CD4-positive, alpha-beta T cell treated with Interleukin-15 for 4 hours (primary cell): ENCODE data around the gene SPDYE1.

Experiments
- DNase-seq: peaks from one replicate; pipeline ENCODE4 v3.0.0-alpha.2; 2020; ENCODE audit warnings: low spot score

Gene SPDYE1

DNA sequence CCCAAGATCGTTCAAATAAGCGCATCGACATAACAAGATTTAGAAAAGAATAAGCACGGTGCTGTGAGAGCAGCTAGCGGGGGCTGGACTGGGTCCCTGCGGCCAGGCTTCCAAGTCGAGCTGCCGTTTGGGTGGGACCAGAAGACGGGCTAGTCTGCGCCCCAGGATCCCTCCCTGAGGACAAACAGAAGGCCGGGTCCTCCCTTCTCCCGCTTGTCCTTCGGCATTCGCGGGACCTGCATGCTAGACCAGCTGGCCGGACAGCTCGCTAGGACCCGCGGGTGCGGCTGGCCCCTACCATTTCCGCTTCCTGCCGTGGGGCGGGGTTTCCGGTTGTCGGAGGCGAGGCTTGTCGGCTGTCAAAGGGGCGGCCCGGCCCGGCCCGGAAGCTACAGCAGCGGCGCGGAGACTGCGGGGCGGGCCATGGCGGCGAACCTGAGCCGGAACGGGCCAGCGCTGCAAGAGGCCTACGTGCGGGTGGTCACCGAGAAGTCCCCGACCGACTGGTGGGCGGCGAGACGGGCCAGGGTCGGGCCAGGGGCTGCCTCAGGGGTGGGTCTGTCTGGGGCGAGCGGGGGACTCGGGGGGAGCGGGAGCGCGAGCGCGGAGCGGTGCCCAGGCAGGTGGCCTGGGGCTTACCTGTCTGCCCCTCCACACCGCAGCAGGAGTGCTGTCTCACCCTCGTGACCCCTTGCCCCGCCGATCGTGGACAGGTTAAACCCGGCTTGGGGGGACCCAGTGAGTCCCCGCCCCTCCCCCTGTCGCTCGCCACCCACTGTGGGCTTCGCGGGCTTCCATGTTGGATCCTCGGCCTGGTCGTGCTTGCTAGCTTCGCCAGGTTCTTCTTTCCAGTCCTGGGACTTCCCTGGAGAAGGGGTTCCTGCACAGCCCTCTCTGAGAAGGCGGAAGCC lies 46.9 kb downstream of the SPDYE1 start, which contains the start of gene DBNL:
DBNL (plus strand) TSS at position 388 of the 911 bp plus-strand sequence; CDS start at position 424, 36 bp downstream.
- peak; percentile 87 for DNase-seq

DNA sequence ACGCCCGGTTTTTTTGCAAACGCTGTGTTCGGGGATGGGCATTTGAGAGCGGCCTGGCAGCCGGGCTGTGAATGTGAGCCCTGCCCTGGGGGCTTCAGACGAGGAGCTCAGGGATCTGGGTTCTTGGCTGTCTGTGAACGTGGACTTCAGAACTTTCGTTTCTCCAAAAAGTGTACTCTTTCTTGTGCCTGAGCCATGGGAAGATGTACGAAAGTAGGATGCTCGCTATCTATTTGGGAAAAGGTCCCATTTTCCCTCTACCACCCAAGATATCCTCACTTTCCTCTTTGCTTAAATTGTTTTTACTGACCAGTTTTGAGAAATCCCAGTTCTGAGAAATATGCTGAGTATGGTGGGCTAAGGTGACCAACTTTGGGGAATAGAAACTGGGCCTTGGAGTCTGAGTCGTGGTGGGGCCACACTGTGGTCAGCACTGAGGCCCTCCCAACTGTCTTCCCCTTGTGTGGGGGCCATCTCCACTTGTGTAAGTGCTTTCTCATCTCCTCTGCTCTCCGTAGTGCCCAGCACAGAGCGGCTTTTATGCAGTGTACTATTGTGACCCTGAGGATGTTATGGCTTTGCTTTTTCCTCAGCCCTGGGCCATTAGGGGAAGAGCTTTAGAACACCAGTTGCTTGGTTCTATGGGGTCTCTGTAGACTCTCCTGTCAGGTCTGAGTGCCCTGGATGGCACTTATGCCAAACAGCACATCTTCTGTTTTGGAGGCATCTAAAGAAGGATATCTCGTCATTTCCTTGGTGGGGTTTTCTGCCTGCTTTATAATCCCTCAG lies 47.7 kb downstream of the SPDYE1 start:
- no peak for DNase-seq

DNA sequence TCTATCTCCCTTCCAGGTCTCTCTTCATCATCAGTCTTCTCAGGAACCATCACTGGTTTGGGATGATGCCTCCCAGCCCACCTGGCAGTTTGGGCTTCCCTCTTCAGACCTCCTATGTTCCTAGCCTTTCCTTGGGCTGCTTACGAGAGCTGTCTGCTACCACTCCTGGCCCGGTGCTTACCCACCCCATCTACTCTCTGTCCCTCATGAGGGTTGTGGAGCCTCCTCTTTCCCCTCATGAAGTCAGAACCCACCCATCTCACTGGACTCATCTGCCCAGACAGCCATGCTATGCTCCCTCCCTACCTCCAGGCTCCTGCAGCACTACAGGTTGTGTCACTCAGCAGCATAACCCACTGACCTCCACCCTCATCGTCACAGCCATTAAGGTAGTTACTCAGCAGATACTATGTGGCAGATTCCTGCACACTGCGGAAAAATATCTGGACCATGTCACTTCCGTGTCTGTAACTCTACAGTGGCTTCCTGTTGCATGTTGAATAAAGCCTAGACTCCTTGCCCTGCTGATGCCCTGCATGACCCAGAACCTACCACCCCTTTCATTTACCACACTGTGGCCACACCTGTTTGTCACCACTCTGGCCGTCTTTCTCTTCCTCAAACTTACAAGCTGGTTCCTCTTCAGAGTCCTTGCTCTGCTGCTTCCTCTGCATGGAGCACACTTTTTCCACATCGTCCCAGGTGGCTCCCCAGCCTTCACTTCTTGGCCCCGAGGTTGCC lies 48.8 kb downstream of the SPDYE1 start:
- DNase-seq, result peak; percentile 44

DNA sequence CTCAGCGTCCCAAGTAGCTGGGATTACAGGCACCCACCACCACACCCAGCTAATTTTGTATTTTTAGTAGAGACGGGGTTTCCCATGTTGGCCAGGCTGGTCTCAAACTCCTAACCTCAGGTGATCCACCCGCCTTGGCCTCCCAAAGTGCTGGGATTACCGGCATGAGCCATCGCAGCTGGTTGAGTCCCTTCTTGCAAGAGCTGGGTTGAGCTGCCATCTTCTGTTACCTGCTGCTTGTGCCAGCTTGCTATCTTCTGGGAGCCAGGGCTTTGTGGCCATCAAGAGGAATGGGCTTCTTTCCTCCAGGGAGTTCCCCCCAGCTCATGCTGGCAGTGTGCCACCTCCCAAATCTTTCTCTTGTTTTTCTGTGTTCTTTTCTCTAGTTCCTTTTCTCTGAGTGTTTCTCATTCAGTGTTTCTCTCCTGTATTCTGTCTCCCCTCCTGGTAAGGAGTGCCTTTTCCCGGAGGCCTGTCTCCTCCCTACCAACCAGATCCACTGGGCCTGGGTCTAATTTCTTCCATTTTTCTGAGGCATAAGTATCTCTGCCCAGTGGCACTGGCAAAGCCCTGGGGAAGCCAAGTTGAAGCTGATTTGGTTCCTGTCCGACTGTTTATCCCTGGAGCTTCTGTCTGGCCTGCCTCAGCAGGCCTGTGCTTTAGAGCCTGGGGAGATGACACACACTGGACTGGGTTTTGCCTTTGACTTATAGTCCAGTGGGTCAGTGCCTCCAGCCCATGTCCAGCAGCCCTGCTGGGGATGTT lies 50.5 kb downstream of the SPDYE1 start:
- no peak for DNase-seq

GRCh38 chr7:44050121-44050914 lies 52.6 kb downstream of the SPDYE1 start:
- DNase-seq, result no peak

GRCh38 chr7:44050915-44051560 lies 53.3 kb downstream of the SPDYE1 start:
- DNase-seq, result no peak

DNA sequence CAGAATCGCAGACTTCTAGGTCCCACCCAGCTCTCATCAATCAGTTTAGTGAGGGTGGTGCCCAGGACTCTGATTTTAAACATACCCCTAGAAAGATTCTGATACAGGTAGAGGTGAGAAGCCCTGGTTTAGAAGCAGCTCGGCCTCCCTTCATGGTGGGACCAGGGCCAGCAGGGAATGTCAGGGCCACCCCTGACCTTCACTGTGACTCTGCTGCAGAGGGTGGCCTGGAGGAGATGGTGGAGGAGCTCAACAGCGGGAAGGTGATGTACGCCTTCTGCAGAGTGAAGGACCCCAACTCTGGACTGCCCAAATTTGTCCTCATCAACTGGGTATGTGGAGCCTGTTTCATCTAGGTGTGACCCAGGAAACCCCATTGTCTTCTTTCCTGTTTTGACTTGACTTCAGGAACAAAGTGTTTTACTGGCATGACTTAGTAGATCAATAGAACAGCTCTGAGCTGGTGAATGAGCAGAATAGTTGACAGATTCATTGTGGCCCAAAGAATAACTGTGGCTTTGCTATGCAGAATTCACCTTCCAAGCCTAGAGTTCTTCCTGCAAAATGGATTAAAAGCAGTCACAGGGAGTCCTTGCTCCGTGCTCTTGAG lies 54.0 kb downstream of the SPDYE1 start:
- no peak for DNase-seq

- no peak for DNase-seq
These were observed 55.2 kb downstream of the SPDYE1 start for GRCh38 chr7:44052771-44053365.

DNA sequence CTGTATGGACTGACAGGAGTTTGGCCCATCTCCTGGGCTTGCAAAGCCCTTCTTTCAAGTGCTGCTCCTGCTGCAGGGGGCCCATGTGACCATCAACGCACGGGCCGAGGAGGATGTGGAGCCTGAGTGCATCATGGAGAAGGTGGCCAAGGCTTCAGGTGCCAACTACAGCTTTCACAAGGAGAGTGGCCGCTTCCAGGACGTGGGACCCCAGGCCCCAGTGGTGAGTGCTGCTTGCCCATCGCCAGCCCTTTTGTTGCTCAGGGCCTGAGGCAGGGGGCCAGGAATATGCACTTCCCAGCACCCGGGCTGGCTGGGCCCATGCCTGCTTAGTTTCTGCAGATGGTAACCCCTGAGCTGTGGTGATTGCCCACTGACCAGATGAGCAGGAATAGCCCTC lies 59.0 kb downstream of the SPDYE1 start:
- no peak for DNase-seq

DNA sequence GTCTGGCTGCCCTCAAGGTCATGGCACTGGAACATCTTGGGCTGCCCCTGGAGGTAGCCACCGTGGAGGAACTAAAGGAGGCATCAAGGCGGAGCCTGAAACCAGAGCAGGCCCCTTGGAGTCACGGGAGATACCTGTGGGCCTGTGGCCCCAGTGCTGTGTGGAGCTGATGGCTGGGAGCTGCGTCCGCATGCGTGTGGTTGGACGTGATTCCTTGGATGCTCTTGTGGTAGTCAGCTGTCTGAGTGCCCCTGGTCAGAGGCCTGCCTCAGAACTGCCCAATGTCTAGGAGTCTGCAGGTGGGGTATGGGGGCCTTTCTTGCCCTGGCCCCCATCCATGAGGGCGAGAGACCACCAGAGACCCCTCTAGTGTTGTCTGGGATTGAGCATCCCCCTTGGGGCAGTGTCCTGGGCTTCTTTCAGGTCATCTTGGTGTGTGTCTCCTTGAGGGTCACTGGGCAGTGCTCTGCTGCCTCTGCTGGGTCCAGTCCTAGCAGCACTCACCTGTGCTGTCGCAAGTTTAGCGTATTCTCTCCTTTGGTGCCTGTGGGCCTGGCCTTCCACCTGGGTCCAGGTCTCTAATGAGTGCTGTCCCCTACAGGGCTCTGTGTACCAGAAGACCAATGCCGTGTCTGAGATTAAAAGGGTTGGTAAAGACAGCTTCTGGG lies 59.6 kb downstream of the SPDYE1 start:
- no peak for DNase-seq

GRCh38 chr7:44057849-44058758 lies 60.4 kb downstream of the SPDYE1 start:
- DNase-seq, result no peak

DNA sequence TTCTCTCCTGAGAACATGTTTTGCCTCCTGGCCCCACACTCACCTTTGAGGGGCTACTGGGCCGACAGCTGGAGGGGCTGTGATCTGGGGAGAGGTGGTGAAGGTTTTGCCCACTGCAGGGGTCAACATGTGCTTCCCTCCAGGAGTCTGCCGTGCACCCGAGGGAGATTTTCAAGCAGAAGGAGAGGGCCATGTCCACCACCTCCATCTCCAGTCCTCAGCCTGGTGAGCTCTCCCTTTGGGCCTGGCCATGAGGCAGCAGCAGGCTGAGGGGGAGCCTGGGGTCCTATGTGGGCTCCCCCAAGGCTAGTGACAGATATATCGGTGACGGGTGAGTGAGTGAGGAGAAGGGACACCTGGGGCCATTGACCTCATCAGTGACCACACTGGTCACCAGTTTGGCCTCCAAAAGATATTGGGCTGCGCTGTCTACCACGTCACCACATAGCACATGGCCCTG lies 61.1 kb downstream of the SPDYE1 start:
- DNase-seq, result no peak

GRCh38 chr7:44059219-44060090 lies 61.8 kb downstream of the SPDYE1 start:
- DNase-seq, result no peak
